OCI-LY7 (cell line): ENCODE measurements around the gene CELF1.

ENCODE experiments used
- EZH2phosphoT487 ChIP-seq: fragments of 200-600 bp; sonication (generic); IDR thresholded peaks from 2 replicates; pipeline ENCODE4 v1.6.1; 2018; ENCODE audit warnings: low read depth, borderline replicate concordance, mild to moderate bottlenecking, mixed run types, antibody characterized with exemption, low read length, moderate library complexity, mixed read lengths
- TF ChIP-seq, protein P1 (sequence below): fragments of 200-600 bp; sonication (generic); conservative IDR thresholded peaks from 2 replicates; pipeline ENCODE4 v1.5.1; 2014; ENCODE audit warnings: mild to moderate bottlenecking, antibody characterized with exemption, low read length, moderate library complexity, mixed read lengths

GRCh38 chr11:47466701-47467250 is 86.2 kb downstream of the CELF1 start:
- TF ChIP-seq, protein P1, sequence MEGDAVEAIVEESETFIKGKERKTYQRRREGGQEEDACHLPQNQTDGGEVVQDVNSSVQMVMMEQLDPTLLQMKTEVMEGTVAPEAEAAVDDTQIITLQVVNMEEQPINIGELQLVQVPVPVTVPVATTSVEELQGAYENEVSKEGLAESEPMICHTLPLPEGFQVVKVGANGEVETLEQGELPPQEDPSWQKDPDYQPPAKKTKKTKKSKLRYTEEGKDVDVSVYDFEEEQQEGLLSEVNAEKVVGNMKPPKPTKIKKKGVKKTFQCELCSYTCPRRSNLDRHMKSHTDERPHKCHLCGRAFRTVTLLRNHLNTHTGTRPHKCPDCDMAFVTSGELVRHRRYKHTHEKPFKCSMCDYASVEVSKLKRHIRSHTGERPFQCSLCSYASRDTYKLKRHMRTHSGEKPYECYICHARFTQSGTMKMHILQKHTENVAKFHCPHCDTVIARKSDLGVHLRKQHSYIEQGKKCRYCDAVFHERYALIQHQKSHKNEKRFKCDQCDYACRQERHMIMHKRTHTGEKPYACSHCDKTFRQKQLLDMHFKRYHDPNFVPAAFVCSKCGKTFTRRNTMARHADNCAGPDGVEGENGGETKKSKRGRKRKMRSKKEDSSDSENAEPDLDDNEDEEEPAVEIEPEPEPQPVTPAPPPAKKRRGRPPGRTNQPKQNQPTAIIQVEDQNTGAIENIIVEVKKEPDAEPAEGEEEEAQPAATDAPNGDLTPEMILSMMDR = no peak
- no peak for TF ChIP-seq EZH2phosphoT487
